ENCODE measurements around the gene SPARC. TPM values are rescaled to one million over a fixed set of nuclear protein-coding genes. Genes with fewer than 3 reads are reported as not detected.

The SPARC gene
- total RNA-seq, 4 donors from 2014 or later: 341 to 2,293 (median 751) TPM

DNA sequence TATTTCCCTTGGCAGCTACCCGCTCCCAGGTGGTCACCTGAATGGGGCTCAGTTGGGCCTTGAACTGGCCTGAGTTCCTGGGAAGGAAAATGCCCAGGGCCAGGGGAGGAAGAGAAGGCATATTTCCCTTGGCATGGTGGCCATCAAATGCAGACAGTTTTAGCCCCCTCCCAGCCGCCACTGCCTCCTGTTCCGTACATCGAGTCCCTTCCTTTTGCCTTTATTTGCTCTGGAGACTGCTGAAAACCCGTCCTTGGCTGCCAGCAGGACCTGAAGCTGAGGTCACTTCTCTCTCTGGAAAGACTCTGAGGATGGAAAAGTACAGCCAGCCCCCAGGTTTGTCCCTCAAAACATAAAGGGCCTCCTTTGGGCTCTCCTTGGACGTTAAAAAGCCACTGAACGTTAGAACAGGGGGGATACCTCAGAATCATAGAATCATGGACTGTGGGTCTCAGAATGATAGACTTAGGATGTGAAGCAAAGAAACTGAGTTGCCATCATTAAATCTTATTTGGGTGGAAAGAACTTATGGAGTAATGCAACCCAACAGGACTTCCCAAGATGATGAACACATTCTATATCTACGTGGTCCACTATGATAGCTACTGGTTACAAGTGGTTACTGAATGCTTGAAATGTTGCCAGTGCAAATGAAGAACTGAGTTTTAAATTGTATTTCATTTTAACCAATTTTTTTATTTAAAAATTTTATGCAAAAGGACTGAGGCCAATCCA lies 7.1 kb downstream of the SPARC start:
- H3K36me3 ChIP-seq: no peaks in the 10 kb centered on the region
- no peaks in the 10 kb centered on the region for H3K27me3 ChIP-seq
- DNase-seq: no peak
- intact Hi-C loops (cut with DNase I; ENCODE audit: low total_unique reads): no loop called here
- TF ChIP-seq CTCF (IDR thresholded peaks at IDR 0.05) (no peak), POLR2A (IDR thresholded peaks at IDR 0.05) (no peak)
- peak overlapping the region; percentile 88 to 100 for H3K27ac ChIP-seq
- no peak overlapping the region for H3K4me3 ChIP-seq
- peaks cover 31 to 52% of the 10 kb centered on the region in 2 donors for H3K4me1 ChIP-seq
- H3K9me3 ChIP-seq: no peaks in the 10 kb centered on the region

GRCh38 chr5:151678713-151679112 lies 8.0 kb downstream of the SPARC start:
- no peaks in the 10 kb centered on the region for H3K9me3 ChIP-seq
- no peaks in the 10 kb centered on the region for H3K27me3 ChIP-seq
- H3K4me3 ChIP-seq: no peak overlapping the region
- H3K27ac ChIP-seq: peak overlapping the region; percentile 88 to 100
- no peak for DNase-seq
- H3K36me3 ChIP-seq: no peaks in the 10 kb centered on the region
- TF ChIP-seq CTCF (IDR thresholded peaks at IDR 0.05) (no peak), POLR2A (IDR thresholded peaks at IDR 0.05) (no peak)
- peaks cover 28 to 56% of the 10 kb centered on the region in 2 donors for H3K4me1 ChIP-seq
- intact Hi-C loops (cut with DNase I; ENCODE audit: low total_unique reads): no loop called here

DNA sequence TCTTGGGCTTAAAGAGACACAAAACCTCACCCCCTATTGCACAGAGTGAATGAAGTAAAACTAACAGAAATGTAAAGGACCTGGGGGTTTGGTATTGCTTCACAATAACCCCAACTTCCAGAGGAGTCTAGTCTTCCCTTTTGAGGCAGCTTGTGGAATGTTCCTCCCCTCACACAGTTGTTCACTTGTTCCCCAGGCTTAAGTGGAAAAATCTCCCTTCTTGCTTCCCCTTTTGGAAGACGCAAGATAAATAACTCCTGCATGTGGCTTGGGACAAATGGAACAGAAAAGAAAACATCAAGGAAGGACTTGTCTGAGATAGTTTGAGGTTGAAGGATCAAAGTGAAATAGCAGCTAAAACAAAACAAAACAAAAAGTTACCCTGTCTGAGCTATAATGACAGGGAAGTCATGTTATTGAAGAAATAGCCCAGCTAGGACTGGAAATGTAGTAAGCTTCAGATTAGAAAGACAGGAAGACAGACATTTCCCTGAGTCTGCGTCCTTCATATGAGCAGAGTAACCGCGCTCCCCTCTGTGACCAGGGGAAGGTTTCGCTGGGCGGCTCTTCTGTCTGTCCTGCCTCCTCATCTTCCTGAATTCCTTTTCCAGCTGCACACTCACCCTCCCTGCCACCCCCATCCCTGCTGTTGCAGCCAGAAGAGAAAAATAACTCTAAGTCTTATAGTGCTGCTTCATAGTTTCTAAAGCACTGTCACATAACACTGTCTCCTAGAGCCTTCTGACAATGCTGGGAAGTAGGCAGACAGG lies 8.8 kb downstream of the SPARC start:
- peak overlapping the region; percentile 88 to 100 for H3K27ac ChIP-seq
- TF ChIP-seq CTCF (IDR thresholded peaks at IDR 0.05) (no peak), POLR2A (IDR thresholded peaks at IDR 0.05) (no peak)
- no peaks in the 10 kb centered on the region for H3K36me3 ChIP-seq
- H3K27me3 ChIP-seq: no peaks in the 10 kb centered on the region
- intact Hi-C loops (cut with DNase I; ENCODE audit: low total_unique reads): no loop called here
- peaks cover 21 to 49% of the 10 kb centered on the region in 2 donors for H3K4me1 ChIP-seq
- H3K9me3 ChIP-seq: no peaks in the 10 kb centered on the region
- no peak overlapping the region for H3K4me3 ChIP-seq
- DNase-seq: no peak

DNA sequence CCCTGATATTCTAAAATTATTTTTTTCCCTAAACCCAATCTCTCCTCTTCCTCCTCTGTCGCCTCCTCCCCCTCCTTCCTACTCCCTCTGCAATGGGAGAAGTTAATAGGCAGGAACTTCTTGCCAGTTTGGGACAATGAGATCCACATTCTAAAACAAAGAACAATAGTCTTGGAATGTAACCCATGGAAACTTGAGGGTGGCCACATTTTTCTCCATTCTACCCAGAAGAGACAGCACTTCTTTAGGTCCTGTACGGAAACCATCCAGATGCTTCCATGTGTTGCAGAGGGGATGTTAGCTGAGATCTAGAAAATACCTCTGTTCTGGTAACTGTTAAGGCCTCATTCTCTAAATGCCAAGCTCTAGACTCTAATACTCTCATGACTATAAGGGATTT lies 10.0 kb downstream of the SPARC start:
- TF ChIP-seq CTCF (IDR thresholded peaks at IDR 0.05) (no peak), POLR2A (IDR thresholded peaks at IDR 0.05) (no peak)
- peaks cover 22 to 50% of the 10 kb centered on the region in 2 donors for H3K4me1 ChIP-seq
- no peak overlapping the region for H3K4me3 ChIP-seq
- H3K27me3 ChIP-seq: no peaks in the 10 kb centered on the region
- H3K27ac ChIP-seq: peak overlapping the region; percentile 88 to 100
- H3K9me3 ChIP-seq: no peaks in the 10 kb centered on the region
- no peaks in the 10 kb centered on the region for H3K36me3 ChIP-seq
- no peak for DNase-seq
- intact Hi-C loops (cut with DNase I; ENCODE audit: low total_unique reads): no loop called here

DNA sequence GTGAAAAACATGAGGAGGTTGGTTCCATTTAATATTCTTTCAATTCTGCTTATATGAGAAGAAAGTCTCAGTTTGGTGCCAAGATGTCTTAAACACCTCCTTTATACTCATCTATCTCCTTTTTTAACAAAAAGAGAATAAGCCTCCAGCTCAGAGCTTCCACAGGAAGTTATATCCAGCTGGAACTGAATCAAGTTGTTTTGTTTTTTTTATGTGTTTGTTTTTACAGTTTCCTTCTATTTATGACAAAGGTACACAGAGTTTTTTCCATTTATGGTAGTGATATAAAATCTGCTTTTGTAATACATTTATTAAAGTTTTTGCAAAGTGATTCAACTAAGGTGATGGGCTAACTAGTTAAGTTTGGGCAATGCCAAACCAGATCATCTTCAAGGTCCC lies 10.4 kb downstream of the SPARC start:
- no peak for TF ChIP-seq CTCF (IDR thresholded peaks at IDR 0.05)
- no peak for TF ChIP-seq POLR2A (IDR thresholded peaks at IDR 0.05)
- Histone ChIP-seq H3K4me1 (peaks cover 21 to 51% of the 10 kb centered on the region in 2 donors), H3K27ac (peak overlapping the region; percentile 88 to 100), H3K36me3 (no peaks in the 10 kb centered on the region), H3K9me3 (no peaks in the 10 kb centered on the region), H3K27me3 (no peaks in the 10 kb centered on the region), H3K4me3 (no peak overlapping the region)
- DNase-seq: no peak
- intact Hi-C loops (cut with DNase I; ENCODE audit: low total_unique reads): no loop called here

Measured in uterus (tissue), 4 donors.